ENCODE results near the gene POLR1E.
"Not testable (repeated sequence)": the region's sequence is repeated elsewhere in the genome, so short reads cannot be mapped to it uniquely, and the experiment has no call there.

The POLR1E gene

GRCh38 chr9:37465249-37466036 lies 20.3 kb upstream of the POLR1E start, which contains the start of gene ZBTB5:
TSS of gene ZBTB5 (minus strand) at chr9:37465450. CDS start at chr9:37442551, 22,899 bp downstream.
- DNase-seq (ENCODE audit: low spot score) = peak; percentile 95

GRCh38 chr9:37466037-37466709 lies 19.6 kb upstream of the POLR1E start:
- peak; percentile 77 for DNase-seq (ENCODE audit: low spot score)

DNA sequence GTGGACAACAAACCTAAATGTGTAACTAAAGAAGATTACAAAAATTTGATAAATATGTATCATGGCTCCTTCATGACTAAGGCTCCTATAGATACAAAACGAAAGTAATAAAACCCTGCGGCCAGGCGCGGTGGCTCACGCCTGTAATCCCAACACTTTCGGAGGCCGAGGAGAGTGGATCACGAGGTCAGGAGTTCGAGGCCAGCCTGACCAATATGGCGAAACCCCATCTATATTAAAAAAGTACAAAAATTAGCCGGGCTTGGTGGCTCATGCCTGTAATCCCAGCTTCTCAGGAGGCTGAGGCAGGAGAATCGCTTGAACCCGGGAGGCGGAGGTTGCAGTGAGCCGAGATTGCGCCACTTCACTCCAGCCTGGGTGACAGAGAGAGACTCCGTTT lies 18.2 kb upstream of the POLR1E start:
- DNase-seq (ENCODE audit: low spot score) = not testable (repeated sequence)

- DNase-seq (ENCODE audit: low spot score) = no peak
These were observed 17.1 kb upstream of the POLR1E start for GRCh38 chr9:37468620-37469019.

DNA sequence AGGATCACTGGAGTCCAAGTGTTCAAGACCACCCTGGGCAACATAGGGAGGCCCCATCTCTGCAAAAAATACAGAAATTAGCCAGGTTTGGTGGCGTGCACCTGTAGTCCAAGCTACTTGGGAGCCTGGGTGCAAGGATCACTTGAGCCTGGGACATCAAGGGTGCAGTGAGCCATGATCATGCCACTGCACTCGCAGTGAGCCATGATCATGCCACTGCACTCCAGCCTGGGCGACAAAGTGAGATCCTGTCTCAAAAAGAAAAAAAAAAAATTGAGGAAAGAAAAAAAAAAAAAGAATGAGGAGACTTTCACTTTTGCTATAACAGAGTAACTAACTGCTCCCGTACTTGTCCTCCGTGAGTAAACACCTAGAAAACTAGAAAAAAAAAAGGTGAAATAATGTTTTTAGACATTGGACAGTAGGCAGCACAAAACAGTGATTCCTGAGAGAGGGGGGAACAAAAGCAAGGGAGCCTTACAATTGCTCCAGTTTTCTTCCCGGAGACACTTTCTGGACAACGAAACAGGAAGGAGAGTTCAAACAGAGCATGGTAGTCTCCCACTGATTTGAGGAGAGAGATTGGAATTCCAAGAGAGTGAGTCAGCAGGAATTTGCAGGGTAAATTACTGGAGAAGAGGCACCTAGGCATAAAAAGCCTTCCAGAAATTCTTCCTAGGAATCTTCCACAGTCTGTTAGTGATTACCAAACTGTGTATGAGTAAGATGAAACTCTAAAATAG lies 13.6 kb upstream of the POLR1E start:
- no peak for DNase-seq (ENCODE audit: low spot score)

GRCh38 chr9:37473982-37474381 lies 11.8 kb upstream of the POLR1E start:
- DNase-seq (ENCODE audit: low spot score) = not testable (repeated sequence)

DNA sequence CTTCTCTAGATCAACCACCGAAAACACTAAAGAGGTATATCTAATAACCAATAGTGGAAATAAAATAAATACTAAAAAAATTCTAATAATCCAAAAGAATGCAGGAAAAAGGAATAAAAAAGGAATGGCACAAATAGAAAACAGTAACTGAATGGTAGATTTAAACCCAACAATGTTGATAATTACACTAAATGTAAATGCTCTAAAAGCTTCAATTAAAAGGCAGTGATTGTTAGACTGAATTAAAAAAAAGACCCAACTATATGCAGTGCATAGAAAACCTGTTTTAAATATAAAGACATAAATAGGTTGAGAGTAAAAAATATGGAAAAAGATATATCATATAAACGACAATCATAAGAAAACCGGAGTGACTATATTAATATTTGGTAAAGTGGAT lies 11.3 kb upstream of the POLR1E start:
- no peak for DNase-seq (ENCODE audit: low spot score)

GRCh38 chr9:37476930-37477329 lies 8.8 kb upstream of the POLR1E start:
- no peak for DNase-seq (ENCODE audit: low spot score)

GRCh38 chr9:37477443-37477842 lies 8.3 kb upstream of the POLR1E start:
- not testable (repeated sequence) for DNase-seq (ENCODE audit: low spot score)

GRCh38 chr9:37477987-37478619 lies 7.6 kb upstream of the POLR1E start:
- DNase-seq (ENCODE audit: low spot score) = not testable (repeated sequence)

DNA sequence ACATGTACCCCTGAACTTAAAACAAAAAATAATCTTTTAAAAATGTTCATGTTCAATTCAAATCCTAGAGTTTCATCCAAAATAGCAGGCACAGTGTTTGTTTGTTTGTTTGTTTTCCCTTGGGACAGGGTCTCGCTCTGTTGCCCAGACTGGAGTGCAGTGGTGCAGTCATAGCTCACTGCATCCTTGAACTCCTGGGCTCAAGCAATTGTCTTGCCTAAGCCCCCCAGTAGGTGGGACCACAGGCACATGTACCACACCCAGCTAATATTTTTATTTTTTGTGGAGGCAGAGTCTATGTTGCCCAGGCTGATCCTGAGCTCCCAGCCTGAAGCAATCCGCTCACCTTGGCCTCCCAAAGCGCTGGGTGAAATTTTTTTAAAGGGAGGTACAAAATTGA lies 5.0 kb upstream of the POLR1E start:
- DNase-seq (ENCODE audit: low spot score) = no peak

GRCh38 chr9:37486256-37486615 lies 488 bp downstream of the POLR1E start:
- DNase-seq (ENCODE audit: low spot score) = no peak

GRCh38 chr9:37486616-37487548 lies 1.1 kb downstream of the POLR1E start:
- peak; percentile 52 for DNase-seq (ENCODE audit: low spot score)

GRCh38 chr9:37491939-37492338 lies 6.2 kb downstream of the POLR1E start:
- no peak for DNase-seq (ENCODE audit: low spot score)

DNA sequence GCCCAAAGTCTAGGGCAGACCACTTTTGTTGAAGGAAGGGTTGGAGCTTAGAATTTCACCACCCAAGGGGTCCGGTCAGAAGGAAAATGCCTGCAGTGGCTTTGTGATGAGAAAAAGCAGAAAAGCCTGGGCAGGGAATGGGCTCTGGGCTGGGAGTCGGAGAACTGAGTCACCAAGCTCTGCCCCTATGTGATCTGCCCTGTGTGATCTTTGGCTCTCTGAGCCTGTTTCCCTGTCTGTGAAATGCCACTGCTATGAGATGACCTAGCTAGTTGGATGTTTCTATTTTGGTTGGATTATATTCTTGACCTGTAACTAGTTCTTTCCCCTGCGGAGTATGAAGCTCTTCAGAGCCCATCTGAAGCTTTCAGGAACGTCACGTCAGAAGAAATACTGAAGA lies 9.8 kb downstream of the POLR1E start:
- DNase-seq (ENCODE audit: low spot score) = no peak

DNA sequence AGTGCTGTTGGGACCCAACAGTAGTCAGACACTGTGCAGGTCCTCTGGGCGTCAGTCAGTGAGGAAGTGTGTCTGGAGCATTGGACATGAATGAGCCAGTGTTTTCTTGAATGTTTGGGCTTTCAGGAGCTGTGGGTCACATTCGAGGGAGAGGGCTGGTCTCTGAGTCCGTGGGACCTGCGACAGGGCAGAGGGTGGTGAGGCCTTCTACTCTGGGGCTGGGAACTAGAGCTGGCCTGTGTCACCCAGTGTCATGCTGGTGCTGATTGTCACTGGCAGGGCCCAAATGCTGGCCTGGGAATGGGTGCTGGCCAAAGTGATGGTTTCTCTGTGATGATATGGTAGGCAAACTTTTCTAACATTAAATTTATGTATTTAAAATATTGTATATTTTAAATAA lies 10.3 kb downstream of the POLR1E start:
- no peak for DNase-seq (ENCODE audit: low spot score)

- no peak for DNase-seq (ENCODE audit: low spot score)
These were observed 11.6 kb downstream of the POLR1E start for GRCh38 chr9:37497320-37497719.

DNA sequence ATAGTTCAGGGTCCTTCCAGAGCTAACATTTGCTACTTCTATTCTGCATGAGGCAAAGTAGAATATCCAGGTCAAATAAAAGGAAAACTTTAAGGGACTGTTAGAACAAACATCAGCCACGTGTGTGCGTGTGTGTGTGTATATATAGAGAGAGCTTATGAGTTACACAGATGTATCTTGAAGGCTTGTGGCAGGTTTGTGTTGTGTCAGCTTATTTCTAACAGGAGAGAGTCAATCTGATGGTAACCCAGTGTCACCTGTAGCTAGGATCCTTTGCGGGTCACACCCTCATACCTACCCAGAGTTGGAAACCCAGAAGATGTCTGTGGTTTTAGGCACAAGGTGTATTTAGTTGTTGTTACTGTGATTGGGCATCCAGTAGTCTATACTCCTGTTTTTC lies 12.7 kb downstream of the POLR1E start:
- DNase-seq (ENCODE audit: low spot score) = no peak

GRCh38 chr9:37499297-37499696 lies 13.5 kb downstream of the POLR1E start:
- no peak for DNase-seq (ENCODE audit: low spot score)

DNA sequence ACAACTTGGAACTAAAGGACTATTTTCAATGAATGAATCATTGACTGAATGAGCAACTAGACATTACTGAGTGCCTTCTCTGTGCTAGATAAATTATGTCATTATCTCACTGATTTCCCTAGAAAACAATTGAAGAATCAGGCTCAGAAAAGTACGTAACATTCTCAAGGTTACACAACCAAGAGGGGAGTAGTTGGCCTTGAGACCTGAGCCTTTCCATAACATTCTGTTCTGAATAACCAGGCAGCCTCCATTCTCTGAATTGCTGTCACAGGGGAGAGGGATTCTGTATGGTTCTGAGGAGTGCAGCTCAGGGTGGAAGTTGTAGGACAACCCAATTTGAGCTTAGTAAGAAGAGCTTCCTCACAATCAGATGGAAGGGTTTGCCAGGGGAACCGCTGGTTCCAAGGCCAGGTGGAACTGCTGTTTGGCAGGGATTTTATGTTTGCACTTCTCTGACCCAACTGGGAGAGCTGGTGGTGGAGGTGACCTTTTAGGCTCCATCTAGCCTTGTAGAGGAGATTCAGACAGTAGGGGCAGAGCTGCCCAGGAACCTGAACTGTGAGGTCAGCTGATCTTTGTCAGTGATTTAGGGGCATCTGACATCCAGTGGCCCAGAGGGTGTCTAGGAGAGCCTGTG lies 16.3 kb downstream of the POLR1E start:
- DNase-seq (ENCODE audit: low spot score) = no peak

DNA sequence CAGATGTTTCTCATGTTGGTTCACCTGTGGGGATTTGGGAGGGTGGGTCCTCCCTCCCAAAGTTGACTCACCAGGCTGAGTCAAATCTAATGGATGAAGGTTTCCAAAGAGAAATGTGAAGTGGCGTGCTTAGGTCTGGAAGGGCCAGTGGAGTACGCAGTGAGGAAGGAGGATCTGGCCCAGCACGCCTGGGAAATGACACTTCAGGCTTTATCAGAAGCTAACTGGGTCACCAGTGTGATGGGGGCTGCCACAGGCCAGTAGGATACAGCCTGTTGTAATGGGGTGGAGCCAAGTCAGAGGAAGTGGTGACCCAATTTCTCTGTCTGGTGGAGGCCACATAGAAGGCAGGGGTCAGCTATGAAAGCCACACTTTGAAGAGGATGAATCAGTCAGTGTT lies 18.0 kb downstream of the POLR1E start:
- DNase-seq (ENCODE audit: low spot score) = no peak

Measured in D341Med (cell line).